K562 (cell line): ENCODE measurements around the gene DNASE1L2. TPM values are rescaled to one million over a fixed set of nuclear protein-coding genes. Genes with fewer than 3 reads are reported as not detected.
A peak's percentile ranks its signal among the peaks of the same experiment; 100 is the strongest.

Source experiments
- CCNT2 ChIP-seq: IDR thresholded peaks from 2 replicates; pipeline ENCODE4 v1.6.1; 2011; ENCODE audit warnings: borderline replicate concordance, low read depth, mild to moderate bottlenecking, moderate library complexity, mixed read lengths, low read length; ENCODE audit not compliant: insufficient read length; ENCODE audit errors: extremely low read depth
- CTCF ChIP-seq, 3 experiments: IDR thresholded peaks in 2 of 3; conservative IDR thresholded peaks in 1 of 3; 2 replicates each; pipeline ENCODE4 v1.5.1; 2011 to 2012; ENCODE audit warnings: low read length in 3 of 3, mild to moderate bottlenecking in 3 of 3, control low read depth in 2 of 3, improper control_type of control experiment in 1 of 3, inconsistent platforms in 1 of 3, low read depth in 1 of 3, mixed read lengths in 1 of 3, moderate library complexity in 1 of 3; ENCODE audit not compliant: insufficient read depth in 2 of 3
- ELF2 ChIP-seq: fragments of 250-450 bp; sonication (Bioruptor Pico); IDR thresholded peaks from 2 replicates; pipeline ENCODE4 v1.5.0; 2021; ENCODE audit warnings: mild to moderate bottlenecking
- ESRRA ChIP-seq: fragments of 450-650 bp; IDR thresholded peaks from 2 replicates; pipeline ENCODE4 v1.6.1; 2014; ENCODE audit warnings: low read depth, mild to moderate bottlenecking, moderate library complexity, borderline replicate concordance
- EZH2 ChIP-seq: IDR thresholded peaks from 2 replicates; pipeline ENCODE4 v1.6.1; 2012; ENCODE audit warnings: low read depth, mild to moderate bottlenecking, inconsistent platforms, low read length, borderline replicate concordance
- FOSL1 ChIP-seq: fragments of 200-800 bp; sonication (Bioruptor generic); conservative IDR thresholded peaks from 2 replicates; pipeline ENCODE4 v1.6.1; 2016; ENCODE audit warnings: missing genetic modification characterization, missing compliant biosample characterization
- FOXK2 ChIP-seq, 2 experiments: fragments of 450-650 bp; IDR thresholded peaks in 1 of 2; conservative IDR thresholded peaks in 1 of 2; 2 replicates each; pipeline ENCODE4 v1.6.1; 2016; ENCODE audit warnings: low read depth in 2 of 2, mild to moderate bottlenecking in 1 of 2
- HDAC8 ChIP-seq: fragments of 450-650 bp; IDR thresholded peaks from 2 replicates; pipeline ENCODE4 v1.6.1; 2016; ENCODE audit warnings: mild to moderate bottlenecking, missing genetic modification characterization, moderate library complexity, missing compliant biosample characterization
- PHTF2 ChIP-seq: fragments of 250-450 bp; sonication (Bioruptor Pico); IDR thresholded peaks from 2 replicates; pipeline ENCODE4 v1.5.0; 2021; ENCODE audit warnings: mild to moderate bottlenecking
- PKNOX1 ChIP-seq: fragments of 450-650 bp; IDR thresholded peaks from 2 replicates; pipeline ENCODE4 v1.6.1; 2016
- RAD21 ChIP-seq, 2 experiments: fragments of 250-450 bp in 1 of 2; fragments of 450-650 bp in 1 of 2; sonication (Bioruptor Pico) in 1 of 2; formaldehyde crosslinking in 1 of 2; IDR thresholded peaks in 1 of 2; conservative IDR thresholded peaks in 1 of 2; 2 replicates each; pipeline versions ENCODE4 v1.4.0 to v1.8.0; 2020 to 2022; ENCODE audit warnings: mild to moderate bottlenecking in 2 of 2, moderate library complexity in 1 of 2
- RFX5 ChIP-seq: IDR thresholded peaks from 2 replicates; pipeline ENCODE4 v1.6.1; 2011; ENCODE audit warnings: low read depth, mild to moderate bottlenecking, improper control_type of control experiment, low read length
- SNIP1 ChIP-seq: fragments of 450-650 bp; IDR thresholded peaks from 2 replicates; pipeline ENCODE4 v1.7.1; 2017; ENCODE audit warnings: low read depth, mild to moderate bottlenecking
- TCF7 ChIP-seq: sonication (generic); IDR thresholded peaks from 2 replicates; pipeline ENCODE4 v1.6.1; 2016; ENCODE audit warnings: antibody characterized with exemption, borderline replicate concordance
- ZBED1 ChIP-seq: IDR thresholded peaks from 2 replicates; pipeline ENCODE4 v1.6.1; 2014
- ZBTB26 ChIP-seq: fragments of 450-650 bp; formaldehyde crosslinking; IDR thresholded peaks from 2 replicates; pipeline ENCODE4 v1.4.0; 2022; ENCODE audit warnings: missing genetic modification characterization
- ZNF146 ChIP-seq: IDR thresholded peaks from one replicate; pipeline ENCODE4 v1.6.1; 2018; ENCODE audit warnings: missing compliant biosample characterization; ENCODE audit not compliant: unreplicated experiment
- ZNF224 ChIP-seq: sonication (generic); formaldehyde crosslinking; IDR thresholded peaks from 2 replicates; pipeline ENCODE4 v1.8.0; 2022; ENCODE audit warnings: mild to moderate bottlenecking, missing genetic modification reagents
- ZNF41 ChIP-seq: fragments of 250-450 bp; sonication (Bioruptor Pico); conservative IDR thresholded peaks from 2 replicates; pipeline ENCODE4 v1.4.0; 2020; ENCODE audit warnings: mild to moderate bottlenecking
- polyA plus RNA-seq, 8 experiments: library from polyadenylated mRNA; depleted of rRNA in 4 of 8; stranded (reverse) in 5 of 8; unstranded in 3 of 8; fragments of >200 nt; fragmentation: Nextera tagmentation in 2 of 8; fragmentation: Illumina TruSeq in 1 of 8; extraction: Ambion mirVana in 2 of 8; extraction: Trizol in 1 of 8; gene quantifications; 2 replicates each; pipeline versions ENCODE4 v1.2.1 to v1.2.3, GENCODE V29; 2011 to 2014; ENCODE audit warnings: inconsistent platforms in 1 of 8, missing spikeins in 1 of 8
- total RNA-seq, 7 experiments: library from RNA; depleted of rRNA in 6 of 7; stranded (reverse); fragments of >200 nt in 6 of 7; fragmentation: Illumina TruSeq in 2 of 7; extraction: Trizol in 2 of 7; gene quantifications; 2 replicates each; pipeline versions ENCODE4 v1.2.1 to v1.2.3, GENCODE V29; 2011 to 2021; ENCODE audit warnings: low replicate concordance in 1 of 7
- TF ChIP-seq, protein P1 (sequence below): IDR thresholded peaks from 2 replicates; pipeline ENCODE4 v1.6.1; 2011; ENCODE audit not compliant: insufficient read length; ENCODE audit errors: extremely low read depth

The DNASE1L2 gene
- total and polyA plus RNA-seq, 9 of the 15 experiments (the other 6 are each of a cell fraction or from before 2014, with no cell fraction given): 0.08 to 2.7 (median 1.7) TPM; not detected in 1

DNA sequence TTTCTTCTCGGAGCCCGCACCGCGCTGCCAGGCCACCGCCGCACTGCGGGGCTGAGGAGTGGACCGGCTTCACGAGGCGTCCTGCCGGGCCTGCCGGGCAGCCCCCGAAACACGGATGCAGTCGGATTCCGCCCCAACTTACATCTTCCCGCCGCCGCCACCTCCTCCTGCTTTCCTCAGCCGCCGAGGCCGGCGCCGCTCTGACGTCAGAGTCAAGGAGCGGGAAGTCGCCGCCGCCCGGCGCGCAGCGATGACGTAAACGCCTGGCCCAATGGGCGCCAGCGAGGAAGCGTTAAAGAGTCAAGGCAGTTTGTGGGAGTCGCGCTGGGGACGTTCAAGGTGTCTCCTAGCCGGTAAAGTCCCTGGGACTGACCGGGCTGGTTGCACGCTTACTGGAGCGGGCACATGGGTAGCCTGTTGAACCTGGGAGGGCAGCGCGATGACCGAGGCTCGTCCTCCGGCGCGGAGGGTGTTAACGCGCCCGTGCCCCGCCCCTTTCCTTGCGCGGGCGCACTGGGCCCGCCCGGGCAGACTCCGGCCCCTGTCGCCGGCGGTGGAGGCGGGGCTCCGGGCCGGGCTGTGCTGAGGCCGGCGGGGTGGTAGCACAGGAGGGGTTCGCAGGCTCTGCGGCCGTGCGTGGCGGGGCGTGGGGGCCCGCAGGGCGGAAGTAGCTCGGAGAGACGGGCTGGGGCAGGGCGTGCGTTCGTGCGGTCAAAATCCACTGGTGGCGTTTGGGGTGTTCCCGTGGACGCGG lies 31.8 kb downstream of the DNASE1L2 start, which contains the start of gene RNPS1 (continued):
- TF ChIP-seq ZBTB26: no peak
- TF ChIP-seq ELF2 (CRISPR knock-in tag): peak; percentile 96
- peak in 1 of 2 experiments; percentile 67; a peak in 3 of 4 replicates for TF ChIP-seq FOXK2 (conservative IDR thresholded peaks at IDR 0.05 in 1 of 2, IDR thresholded peaks at IDR 0.05 in 1 of 2; ENCODE audit: low read depth in 2 of 2)
- no peak for TF ChIP-seq ZNF41 (CRISPR knock-in tag)
- TF ChIP-seq TCF7: no peak
- no peak for TF ChIP-seq ZNF146 (CRISPR knock-in tag)
- TF ChIP-seq CCNT2: no peak
- peak; percentile 78 for TF ChIP-seq ESRRA
- TF ChIP-seq RFX5: no peak
- TF ChIP-seq, protein P1, sequence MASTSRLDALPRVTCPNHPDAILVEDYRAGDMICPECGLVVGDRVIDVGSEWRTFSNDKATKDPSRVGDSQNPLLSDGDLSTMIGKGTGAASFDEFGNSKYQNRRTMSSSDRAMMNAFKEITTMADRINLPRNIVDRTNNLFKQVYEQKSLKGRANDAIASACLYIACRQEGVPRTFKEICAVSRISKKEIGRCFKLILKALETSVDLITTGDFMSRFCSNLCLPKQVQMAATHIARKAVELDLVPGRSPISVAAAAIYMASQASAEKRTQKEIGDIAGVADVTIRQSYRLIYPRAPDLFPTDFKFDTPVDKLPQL: no peak
- TF ChIP-seq RAD21 (CRISPR knock-in tag; conservative IDR thresholded peaks at IDR 0.05 in 1 of 2, IDR thresholded peaks at IDR 0.05 in 1 of 2): no peak
- no peak for TF ChIP-seq PKNOX1
- peak; percentile 69 for TF ChIP-seq ZBED1
- TF ChIP-seq SNIP1: no peak
- peak; percentile 42; the same call in 1 of the 2 replicates for TF ChIP-seq FOSL1 (tag)
- TF ChIP-seq CTCF (IDR thresholded peaks at IDR 0.05 in 2 of 3, conservative IDR thresholded peaks at IDR 0.05 in 1 of 3; ENCODE audit: insufficient read depth in 2 of 3, low read depth in 1 of 3, low read length in 3 of 3): no peak
- no peak for TF ChIP-seq HDAC8 (tag)
- no peak for TF ChIP-seq PHTF2 (CRISPR knock-in tag)
- TF ChIP-seq EZH2: no peak
- TF ChIP-seq ZNF224 (CRISPR knock-in tag): no peak
